ENCODE data around the gene RFX6. TPM values are rescaled to one million over a fixed set of nuclear protein-coding genes. Genes with fewer than 3 reads are reported as not detected.

The RFX6 gene
- polyA plus RNA-seq, 1 donor from 2014 or later = not detected

DNA sequence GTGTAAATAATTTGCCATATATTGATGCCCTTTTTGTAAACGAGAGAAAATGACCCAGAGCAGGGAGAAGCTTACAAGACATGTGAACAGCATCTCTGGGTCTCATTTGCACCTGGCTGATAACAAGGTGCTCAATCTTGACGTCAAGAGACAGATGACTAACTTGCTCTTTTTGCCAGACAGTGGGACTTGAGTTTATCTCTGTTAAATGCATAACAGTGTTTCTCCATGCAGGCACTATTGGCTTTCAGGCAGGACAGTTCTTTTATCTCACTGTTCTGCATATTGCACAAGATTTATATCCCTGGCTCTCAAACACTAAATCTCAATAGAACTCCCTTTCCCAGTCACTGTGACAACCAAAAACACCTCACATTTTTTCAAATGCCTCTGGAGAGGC, 56.4 kb downstream of the RFX6 start:
- no peaks in the 10 kb centered on the region for H3K27me3 Mint-ChIP-seq
- H3K9me3 Mint-ChIP-seq = no peaks in the 10 kb centered on the region
- no peaks in the 10 kb centered on the region for H3K36me3 Mint-ChIP-seq
- H3K27ac Mint-ChIP-seq = no peak overlapping the region
- no peaks in the 10 kb centered on the region for H3K4me1 Mint-ChIP-seq
- H3K4me3 Mint-ChIP-seq = no peak overlapping the region

DNA sequence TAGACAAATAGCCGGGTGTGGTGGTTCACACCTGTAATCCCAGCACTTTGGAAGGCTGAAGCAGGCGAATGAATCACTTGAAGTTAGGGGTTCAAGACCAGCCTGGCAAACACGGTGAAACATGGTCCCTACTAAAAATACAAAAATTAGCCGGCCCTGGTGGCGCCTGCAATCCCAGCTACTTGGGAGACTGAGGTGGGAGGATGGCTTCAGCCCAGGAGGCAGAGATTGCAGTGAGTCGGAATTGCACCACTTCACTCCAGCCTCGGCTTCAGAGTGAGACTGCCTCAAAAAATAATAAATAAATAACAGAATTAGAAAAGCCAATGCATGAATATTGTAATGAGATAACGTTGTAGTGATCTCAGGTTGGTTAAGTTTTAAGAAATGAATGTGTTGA, 61.3 kb downstream of the RFX6 start:
- no peak overlapping the region for H3K4me3 Mint-ChIP-seq
- H3K36me3 Mint-ChIP-seq = no peaks in the 10 kb centered on the region
- no peaks in the 10 kb centered on the region for H3K9me3 Mint-ChIP-seq

DNA sequence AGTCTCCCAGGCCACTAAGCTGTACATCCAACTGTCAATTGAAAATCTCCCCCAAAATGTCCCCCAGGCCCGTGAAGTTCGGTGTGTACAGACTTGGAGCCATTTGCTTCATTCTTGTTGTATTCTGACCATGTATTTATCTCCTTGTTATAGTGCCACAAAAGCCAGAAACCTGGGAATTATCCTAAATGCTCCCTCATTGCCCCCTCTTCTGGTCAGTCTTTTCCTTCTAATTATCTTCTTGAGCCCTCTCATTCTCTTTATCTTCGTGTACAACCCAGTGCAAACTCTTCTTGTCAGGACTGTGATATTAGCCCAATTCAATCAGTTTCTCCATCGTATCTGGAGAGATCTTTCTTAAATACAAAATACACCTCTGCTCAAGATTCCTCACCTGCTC, 64.7 kb downstream of the RFX6 start:
- H3K36me3 Mint-ChIP-seq = no peaks in the 10 kb centered on the region
- no peak overlapping the region for H3K4me3 Mint-ChIP-seq
- peaks cover 0 to 2% (median 0%) of the 10 kb centered on the region in 3 donors for H3K4me1 Mint-ChIP-seq
- H3K27me3 Mint-ChIP-seq = peaks cover 4% of the 10 kb centered on the region
- H3K27ac Mint-ChIP-seq = peak overlapping the region in 1 of 3 donors; percentile 29
- H3K9me3 Mint-ChIP-seq = no peaks in the 10 kb centered on the region

More for the DNA sequence above, 61.3 kb downstream of the RFX6 start:
- Mint-ChIP-seq H3K4me1 (no peaks in the 10 kb centered on the region), H3K27me3 (no peaks in the 10 kb centered on the region), H3K27ac (no peak overlapping the region)

DNA sequence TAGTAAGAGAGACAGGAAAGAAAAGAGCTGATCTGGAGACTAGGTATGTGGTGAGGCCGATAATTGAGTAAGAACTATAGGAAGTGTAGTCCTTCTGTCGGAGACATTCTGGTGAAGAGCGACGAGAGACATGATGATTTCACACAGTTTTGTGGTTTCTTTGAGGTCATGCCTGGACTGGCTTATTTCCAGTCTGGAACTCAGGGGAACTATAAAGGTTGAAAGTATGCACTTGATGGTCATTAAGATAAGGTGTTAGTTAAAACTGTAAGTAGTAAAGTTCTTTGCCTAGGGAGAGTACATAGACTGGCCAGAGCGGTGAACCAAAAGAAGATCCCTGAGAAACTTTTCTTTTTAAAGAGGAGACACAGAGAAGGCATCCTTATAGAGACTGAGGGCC, 68.8 kb downstream of the RFX6 start:
- H3K4me3 Mint-ChIP-seq = no peak overlapping the region
- no peaks in the 10 kb centered on the region for H3K9me3 Mint-ChIP-seq
- H3K27ac Mint-ChIP-seq = no peak overlapping the region
- peaks cover 0 to 2% (median 0%) of the 10 kb centered on the region in 3 donors for H3K4me1 Mint-ChIP-seq
- H3K27me3 Mint-ChIP-seq = peaks cover 7% of the 10 kb centered on the region
- H3K36me3 Mint-ChIP-seq = no peaks in the 10 kb centered on the region

DNA sequence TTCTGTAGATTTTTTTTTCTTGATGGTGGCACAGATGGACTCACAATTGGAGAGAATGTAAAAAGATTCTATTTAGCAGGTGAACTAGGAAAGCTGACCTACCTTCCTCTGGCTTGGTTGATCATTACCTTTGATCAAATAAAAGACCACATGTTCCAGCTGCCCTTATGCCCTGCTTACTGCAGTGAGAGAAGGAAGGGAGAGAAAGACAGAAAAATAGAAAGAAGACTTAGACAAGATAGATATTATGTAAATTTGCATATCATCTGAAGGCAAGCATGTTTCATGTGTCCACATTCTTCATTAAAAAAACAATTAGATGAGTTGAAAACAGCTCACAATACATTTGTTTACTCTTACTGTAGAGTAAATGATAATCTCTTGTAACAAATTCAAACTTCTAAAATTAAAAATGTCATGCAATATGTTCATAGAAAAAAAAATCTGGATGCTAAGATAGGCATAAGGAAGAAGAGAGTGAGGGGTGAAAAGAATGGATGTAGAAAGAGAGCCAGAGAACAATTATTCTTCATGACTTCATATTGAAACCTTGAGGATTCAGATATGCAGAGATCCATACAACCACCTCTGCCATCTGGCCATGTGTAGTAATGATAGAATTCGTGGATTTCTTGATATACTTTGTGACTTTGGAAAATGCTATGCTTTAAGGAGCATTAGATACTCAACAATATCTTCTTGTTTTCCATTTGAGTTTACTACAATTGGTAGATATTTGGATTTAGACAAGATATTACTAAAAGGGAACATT, 71.7 kb downstream of the RFX6 start:
- Mint-ChIP-seq H3K4me3 (no peak overlapping the region), H3K4me1 (peaks cover 0 to 2% (median 0%) of the 10 kb centered on the region in 3 donors)

DNA sequence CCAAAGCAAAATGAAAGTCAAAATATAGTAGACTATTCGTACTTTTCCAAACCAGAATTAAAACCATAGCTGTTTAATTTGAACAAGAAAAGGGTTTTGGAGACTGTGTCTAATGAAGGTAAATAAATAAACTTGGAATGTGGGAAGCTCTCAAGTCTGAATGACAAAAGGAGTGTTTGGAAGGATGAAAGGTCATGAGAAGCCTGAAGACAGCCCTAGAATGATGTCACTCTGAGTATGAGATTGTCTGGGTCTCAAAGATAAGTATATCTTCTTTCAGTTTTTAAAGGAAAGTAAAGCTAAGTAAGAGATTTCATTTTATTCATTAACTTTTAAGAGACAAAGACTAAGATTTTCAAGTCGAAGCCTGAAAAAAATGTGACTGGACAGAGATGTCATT, 72.9 kb downstream of the RFX6 start:
- peaks cover 8% of the 10 kb centered on the region for H3K27me3 Mint-ChIP-seq
- no peak overlapping the region for H3K4me3 Mint-ChIP-seq

More for the DNA sequence above, 71.7 kb downstream of the RFX6 start:
- Mint-ChIP-seq H3K9me3 (no peaks in the 10 kb centered on the region), H3K36me3 (no peaks in the 10 kb centered on the region), H3K27me3 (peaks cover 8% of the 10 kb centered on the region), H3K27ac (no peak overlapping the region)

DNA sequence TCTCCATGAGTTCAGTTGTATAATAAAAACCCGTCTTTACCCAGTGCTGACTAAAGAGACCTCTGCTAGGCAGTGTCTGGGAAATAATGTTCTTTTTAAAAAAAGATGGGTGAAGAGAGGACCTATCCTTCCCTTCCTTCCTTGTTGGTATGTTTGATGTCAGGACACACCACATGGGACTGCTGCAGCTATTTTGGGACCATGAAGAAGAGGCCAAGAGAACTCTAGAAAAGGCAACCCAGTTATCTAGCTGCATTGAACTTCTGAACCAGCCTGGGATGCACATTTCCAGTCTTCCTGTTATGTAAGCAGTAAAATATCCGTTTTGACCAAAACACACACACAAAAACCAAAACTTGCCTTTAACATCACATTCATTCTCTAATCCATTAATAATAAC, 77.3 kb downstream of the RFX6 start:
- Mint-ChIP-seq H3K4me3 (no peak overlapping the region), H3K27me3 (peaks cover 1% of the 10 kb centered on the region), H3K9me3 (no peaks in the 10 kb centered on the region), H3K36me3 (no peaks in the 10 kb centered on the region), H3K4me1 (no peaks in the 10 kb centered on the region), H3K27ac (no peak overlapping the region)

More for the DNA sequence above, 72.9 kb downstream of the RFX6 start:
- no peak overlapping the region for H3K27ac Mint-ChIP-seq
- peaks cover 0 to 2% (median 0%) of the 10 kb centered on the region in 3 donors for H3K4me1 Mint-ChIP-seq
- no peaks in the 10 kb centered on the region for H3K36me3 Mint-ChIP-seq
- H3K9me3 Mint-ChIP-seq = no peaks in the 10 kb centered on the region

DNA sequence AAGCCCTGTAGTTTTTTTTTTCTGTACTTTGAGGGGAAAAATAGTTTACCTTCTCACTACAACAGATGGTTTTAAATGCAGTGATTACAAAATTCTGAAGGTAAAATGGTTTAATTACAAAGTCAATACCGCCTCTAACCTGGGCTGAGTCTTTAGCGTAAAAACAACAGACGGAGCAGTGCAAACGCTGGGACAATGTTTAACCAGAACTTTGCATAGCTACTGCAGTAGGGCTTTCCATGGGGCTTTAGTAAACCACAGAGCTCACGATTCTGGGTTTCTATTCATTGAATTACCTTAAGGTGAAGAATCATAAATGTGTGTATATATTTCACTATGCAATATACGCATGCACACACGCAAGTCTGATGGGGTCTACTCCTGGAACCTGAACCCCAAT, 77.9 kb downstream of the RFX6 start:
- Mint-ChIP-seq H3K9me3 (no peaks in the 10 kb centered on the region), H3K27ac (no peak overlapping the region), H3K4me1 (no peaks in the 10 kb centered on the region), H3K27me3 (peaks cover 1% of the 10 kb centered on the region), H3K4me3 (no peak overlapping the region), H3K36me3 (no peaks in the 10 kb centered on the region)

DNA sequence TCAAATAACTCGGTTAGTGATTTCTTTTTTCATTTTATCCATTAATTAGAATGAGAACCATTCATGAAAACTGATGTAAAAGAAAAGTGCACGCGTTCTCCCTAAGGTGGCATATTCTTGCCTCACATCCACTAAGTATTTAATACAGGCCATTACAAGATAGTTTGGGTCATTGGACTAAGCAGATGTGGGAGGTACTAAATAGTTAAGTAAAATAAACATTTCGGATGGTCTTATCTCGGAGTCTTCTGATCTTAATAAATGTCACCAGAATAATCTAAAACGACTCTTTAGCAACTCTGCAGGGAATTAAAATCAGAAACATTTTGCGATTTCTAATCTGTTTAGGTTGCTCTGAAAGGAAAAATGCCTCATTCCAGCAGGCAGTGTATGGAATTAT, 78.7 kb downstream of the RFX6 start:
- H3K36me3 Mint-ChIP-seq = no peaks in the 10 kb centered on the region
- H3K4me1 Mint-ChIP-seq = no peaks in the 10 kb centered on the region
- H3K27me3 Mint-ChIP-seq = peaks cover 1% of the 10 kb centered on the region
- H3K27ac Mint-ChIP-seq = no peak overlapping the region
- no peaks in the 10 kb centered on the region for H3K9me3 Mint-ChIP-seq
- H3K4me3 Mint-ChIP-seq = no peak overlapping the region

DNA sequence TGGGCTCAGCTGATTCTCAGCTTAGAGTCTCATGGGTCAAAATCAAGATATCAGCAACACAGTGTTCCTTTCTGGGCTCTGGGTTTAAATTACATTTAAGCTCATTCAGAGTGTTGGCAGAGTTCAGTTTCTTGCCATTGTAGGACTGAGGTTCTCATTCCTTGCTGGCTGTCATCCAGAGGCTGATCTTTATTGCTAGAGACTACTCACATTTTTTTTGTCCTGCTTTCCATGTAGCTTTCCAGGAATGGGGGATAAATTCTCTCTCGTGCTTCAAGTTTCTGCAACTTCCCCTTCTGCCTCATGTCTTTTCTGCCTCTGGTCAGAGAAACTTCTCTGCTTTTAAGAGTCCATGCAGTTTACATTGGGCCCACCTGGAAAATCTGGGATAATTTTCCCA, 86.9 kb downstream of the RFX6 start:
- H3K27ac Mint-ChIP-seq = no peak overlapping the region
- no peak overlapping the region for H3K4me3 Mint-ChIP-seq
- no peaks in the 10 kb centered on the region for H3K36me3 Mint-ChIP-seq
- H3K9me3 Mint-ChIP-seq = peaks cover 0 to 2% (median 0%) of the 10 kb centered on the region in 3 donors
- no peaks in the 10 kb centered on the region for H3K27me3 Mint-ChIP-seq
- no peaks in the 10 kb centered on the region for H3K4me1 Mint-ChIP-seq

DNA sequence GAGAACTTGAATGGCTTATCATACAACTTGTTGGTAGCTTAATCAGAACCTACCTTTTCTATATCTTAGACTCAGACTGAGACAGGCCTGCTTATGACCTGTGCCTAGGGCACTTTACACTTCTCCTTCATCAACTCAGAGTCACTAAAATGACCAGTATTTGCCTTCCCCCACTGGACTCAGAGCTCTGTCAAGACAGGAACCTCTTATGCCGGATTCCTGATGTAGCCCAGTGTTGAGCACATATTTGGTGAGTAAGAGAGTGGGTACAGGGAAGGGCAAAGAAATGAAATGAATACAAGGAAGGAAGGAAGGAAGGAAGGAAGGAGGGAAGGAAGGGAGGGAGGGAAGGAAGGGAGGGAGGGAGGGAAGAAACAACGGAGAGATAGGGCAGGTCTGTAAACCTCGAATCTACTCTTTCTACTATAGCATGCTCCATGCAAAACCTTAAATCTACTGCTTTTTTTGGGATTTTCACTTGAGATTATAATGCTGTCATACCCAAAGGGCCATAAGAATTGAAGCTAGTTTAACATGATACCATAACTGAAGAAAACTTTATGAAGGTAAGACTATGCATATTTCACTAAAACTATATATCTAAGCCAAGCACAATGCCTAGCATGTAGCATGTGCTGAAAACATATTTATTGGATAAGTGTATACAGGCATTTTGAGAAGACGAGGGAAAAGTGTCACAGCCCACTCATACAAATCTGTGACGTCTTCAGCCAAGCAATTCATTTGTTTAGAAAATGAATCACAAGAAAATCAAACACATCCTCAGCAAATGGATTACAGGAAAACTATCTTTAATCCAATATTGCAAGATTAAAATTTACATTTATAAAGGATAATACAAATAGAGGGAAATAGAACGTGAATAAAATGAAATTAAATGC, 89.9 kb downstream of the RFX6 start:
- Mint-ChIP-seq H3K36me3 (no peaks in the 10 kb centered on the region), H3K9me3 (peaks cover 0 to 1% (median 0%) of the 10 kb centered on the region in 3 donors), H3K27ac (no peak overlapping the region), H3K4me1 (no peaks in the 10 kb centered on the region), H3K27me3 (no peaks in the 10 kb centered on the region), H3K4me3 (no peak overlapping the region)

DNA sequence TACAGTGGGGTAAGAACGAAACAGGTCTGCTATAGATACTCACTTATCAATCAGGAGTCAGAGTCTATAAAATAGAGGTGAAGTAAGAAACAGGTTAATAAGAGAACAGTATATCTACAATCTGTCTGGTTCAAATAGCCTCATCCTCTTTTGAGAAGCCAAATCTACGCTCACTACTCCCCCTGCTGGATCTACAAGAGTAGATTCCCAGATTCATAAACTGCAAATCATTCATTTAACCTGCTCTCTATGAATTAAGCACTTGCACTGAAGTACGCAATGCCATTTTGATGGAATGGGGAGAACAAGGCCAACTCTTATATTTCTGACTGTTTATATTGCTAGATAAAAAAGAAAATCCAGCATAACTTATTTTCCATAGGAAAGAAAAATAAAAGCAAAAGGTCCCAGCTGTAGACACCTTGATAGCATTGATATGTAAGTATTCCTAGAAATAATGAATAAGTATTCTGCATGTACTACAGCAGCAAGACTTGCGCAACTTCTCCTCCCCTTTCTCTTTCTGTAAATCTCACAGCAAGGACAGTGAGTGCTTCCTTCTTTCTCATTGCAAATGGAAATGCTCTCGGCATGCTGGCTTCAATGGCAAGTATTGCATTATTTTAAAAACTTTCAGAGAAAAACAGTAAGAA, 92.3 kb downstream of the RFX6 start:
- H3K9me3 Mint-ChIP-seq = no peaks in the 10 kb centered on the region
- H3K36me3 Mint-ChIP-seq = no peaks in the 10 kb centered on the region
- H3K4me3 Mint-ChIP-seq = no peak overlapping the region
- no peaks in the 10 kb centered on the region for H3K4me1 Mint-ChIP-seq
- no peak overlapping the region for H3K27ac Mint-ChIP-seq
- no peaks in the 10 kb centered on the region for H3K27me3 Mint-ChIP-seq

DNA sequence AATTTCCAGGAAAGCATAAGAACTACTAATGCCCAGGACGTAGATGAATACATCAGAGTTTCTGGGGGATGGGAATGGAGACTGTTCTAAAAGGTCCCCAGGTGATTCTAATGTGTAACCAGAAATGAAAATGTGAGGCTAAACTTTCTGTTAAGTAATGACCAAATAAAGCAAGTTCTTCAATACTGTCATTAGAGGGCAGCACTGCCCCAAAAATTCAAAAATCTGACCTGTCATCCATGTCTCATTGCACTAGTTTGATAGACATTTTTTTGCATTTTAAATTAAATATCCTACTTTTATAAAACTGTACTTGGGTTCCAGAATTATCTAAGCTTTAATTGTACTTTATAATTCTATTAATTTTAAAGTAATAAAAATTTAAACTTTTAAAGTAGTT, 94.9 kb downstream of the RFX6 start:
- H3K4me3 Mint-ChIP-seq = no peak overlapping the region
- no peaks in the 10 kb centered on the region for H3K36me3 Mint-ChIP-seq
- H3K27ac Mint-ChIP-seq = no peak overlapping the region
- H3K27me3 Mint-ChIP-seq = no peaks in the 10 kb centered on the region
- no peaks in the 10 kb centered on the region for H3K9me3 Mint-ChIP-seq
- no peaks in the 10 kb centered on the region for H3K4me1 Mint-ChIP-seq

DNA sequence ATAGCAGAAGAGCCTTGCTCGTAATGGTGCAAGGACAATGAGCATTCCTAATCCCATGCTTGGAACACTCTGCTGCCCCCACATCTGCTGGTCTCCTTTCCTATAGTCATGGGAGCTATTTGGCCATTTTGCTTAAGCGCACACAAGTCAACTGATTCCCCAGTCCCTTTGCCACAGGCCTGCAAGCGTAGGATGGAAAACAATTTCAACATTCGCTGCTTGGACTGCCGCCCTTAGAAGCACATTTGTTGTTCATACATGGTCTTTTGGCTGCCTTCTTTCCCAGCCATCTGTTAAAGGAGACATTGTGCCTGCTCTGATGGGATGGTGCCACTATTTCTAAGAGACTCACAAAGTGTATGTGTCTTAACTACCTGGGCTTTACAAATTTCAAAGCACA, 96.9 kb downstream of the RFX6 start:
- Mint-ChIP-seq H3K36me3 (no peaks in the 10 kb centered on the region), H3K4me1 (no peaks in the 10 kb centered on the region), H3K4me3 (no peak overlapping the region), H3K9me3 (peaks cover 0 to 3% (median 0%) of the 10 kb centered on the region in 3 donors), H3K27me3 (no peaks in the 10 kb centered on the region), H3K27ac (no peak overlapping the region)

Measured in IgD-negative memory B cell (primary cell).